ENCODE data around the gene WFDC1. TPM values are rescaled to one million over a fixed set of nuclear protein-coding genes. Genes with fewer than 3 reads are reported as not detected.

WFDC1 gene
- polyA plus RNA-seq, 4 donors = 1.6 to 5.4 (median 3.8) TPM

DNA sequence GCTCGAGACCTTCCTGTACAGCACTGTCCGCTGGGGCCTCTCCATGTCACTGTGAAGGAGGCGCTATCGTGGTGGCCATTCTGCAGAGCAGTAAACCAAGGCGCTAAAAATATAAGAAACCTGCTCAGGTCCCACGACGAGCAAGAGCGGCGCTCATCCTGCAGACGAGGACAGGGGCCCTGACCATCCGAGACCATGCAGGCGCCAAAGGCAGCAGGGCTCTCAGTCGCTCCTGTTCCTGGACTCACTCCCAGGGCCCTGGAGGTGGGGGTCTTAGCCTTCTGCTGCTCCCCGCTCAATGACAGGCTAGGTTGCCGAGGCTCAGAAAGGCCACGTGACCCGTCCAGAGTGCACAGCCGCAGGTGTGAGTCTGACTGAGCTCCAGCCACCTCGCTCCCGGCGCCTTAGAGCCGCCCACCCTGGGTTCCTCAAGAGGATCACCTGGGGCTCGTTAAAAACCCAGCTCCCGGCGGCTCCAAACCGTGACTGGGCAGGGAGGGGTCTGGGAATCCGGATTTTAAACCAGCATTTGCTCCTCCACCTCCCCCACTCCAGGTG is 73.2 kb downstream of the WFDC1 start:
- no peaks in the 10 kb centered on the region for H3K9me3 ChIP-seq (ENCODE audit: control insufficient read depth in 2 of 2, insufficient read depth in 1 of 2, low read depth in 1 of 2, low read length in 1 of 2)
- FAIRE-seq = no peak
- H3K4me3 ChIP-seq (ENCODE audit: low read depth in 1 of 3, low read length in 3 of 3) = peak overlapping the region in 2 of 3 donors; percentile 72 to 74
- peaks cover 0 to 17% (median 12%) of the 10 kb centered on the region in 3 donors for H3K27me3 ChIP-seq (ENCODE audit: control insufficient read depth in 3 of 3, insufficient read depth in 3 of 3, low read length in 3 of 3)
- H3K4me1 ChIP-seq (ENCODE audit: control insufficient read depth in 3 of 3, insufficient read depth in 2 of 3, low read depth in 1 of 3, low read length in 2 of 3) = peaks cover 0 to 20% (median 6%) of the 10 kb centered on the region in 3 donors
- peak overlapping the region; percentile 52 to 81 (median 77) for H3K27ac ChIP-seq (ENCODE audit: low read depth in 1 of 3, low read length in 2 of 3)
- H3K36me3 ChIP-seq (ENCODE audit: control insufficient read depth in 3 of 3, insufficient read depth in 2 of 3, low read depth in 1 of 3, low read length in 3 of 3) = no peaks in the 10 kb centered on the region
- peak in 1 of 2 donors; percentile 75 for DNase-seq
- 7 to 23% (median 14%) methylated on average over 27 of the region's 27 CpGs for WGBS, 3 donors

DNA sequence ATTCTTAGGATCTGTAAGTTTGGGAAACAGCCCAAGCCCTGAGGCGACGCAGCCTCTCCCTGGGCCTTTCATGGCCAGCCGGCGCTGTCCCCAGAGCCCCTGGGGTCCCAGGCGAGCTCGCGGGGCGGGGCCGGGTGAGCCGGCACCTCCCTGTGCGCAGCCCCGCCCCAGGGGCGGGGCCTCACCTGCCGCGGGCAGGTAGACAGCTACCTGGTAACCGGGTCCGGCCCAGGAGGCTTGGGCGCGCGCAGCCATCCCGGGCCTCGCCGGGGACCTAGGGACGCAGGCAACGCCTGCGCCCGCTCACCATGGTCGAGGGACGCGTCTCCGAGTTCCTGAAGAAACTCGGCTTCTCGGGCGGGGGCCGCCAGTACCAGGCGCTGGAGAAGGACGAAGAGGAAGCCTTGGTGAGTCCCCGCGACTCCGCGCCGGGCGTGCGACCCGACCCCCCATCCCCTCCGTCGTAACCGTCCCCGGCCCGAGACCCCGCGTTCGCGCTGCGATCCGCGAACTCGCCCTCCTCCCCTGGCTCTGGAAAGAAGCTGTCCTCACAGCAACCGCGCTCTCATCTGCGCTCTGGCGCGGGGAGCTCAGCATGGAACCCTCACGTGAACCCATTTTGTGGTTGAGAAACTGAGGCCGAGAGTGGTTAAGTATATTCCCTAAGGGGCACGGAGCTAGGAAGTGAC is 73.8 kb downstream of the WFDC1 start, which contains the start of gene ATP2C2:
Gene ATP2C2, plus strand, starts transcription at position 231 of the 689 bp plus-strand sequence. Its CDS starts 78 bp downstream, at position 309.
- FAIRE-seq (no peak), DNase-seq (peak; percentile 88 to 91)
- Histone ChIP-seq H3K9me3 (ENCODE audit: control insufficient read depth in 2 of 2, insufficient read depth in 1 of 2, low read depth in 1 of 2, low read length in 1 of 2) (no peaks in the 10 kb centered on the region), H3K4me1 (ENCODE audit: control insufficient read depth in 3 of 3, insufficient read depth in 2 of 3, low read depth in 1 of 3, low read length in 2 of 3) (peaks cover 0 to 20% (median 6%) of the 10 kb centered on the region in 3 donors), H3K27me3 (ENCODE audit: control insufficient read depth in 3 of 3, insufficient read depth in 3 of 3, low read length in 3 of 3) (peaks cover 0 to 17% (median 12%) of the 10 kb centered on the region in 3 donors), H3K27ac (ENCODE audit: low read depth in 1 of 3, low read length in 2 of 3) (peak within 1 kb of the TSS; percentile 52 to 81 (median 77)), H3K36me3 (ENCODE audit: control insufficient read depth in 3 of 3, insufficient read depth in 2 of 3, low read depth in 1 of 3, low read length in 3 of 3) (no peaks in the 10 kb centered on the region), H3K4me3 (ENCODE audit: low read depth in 1 of 3, low read length in 3 of 3) (peak within 1 kb of the TSS; percentile 37 to 74 (median 72))
- 1 to 2% (median 1%) methylated on average over 37 to 66 of the region's 66 CpGs for WGBS, 3 donors

DNA sequence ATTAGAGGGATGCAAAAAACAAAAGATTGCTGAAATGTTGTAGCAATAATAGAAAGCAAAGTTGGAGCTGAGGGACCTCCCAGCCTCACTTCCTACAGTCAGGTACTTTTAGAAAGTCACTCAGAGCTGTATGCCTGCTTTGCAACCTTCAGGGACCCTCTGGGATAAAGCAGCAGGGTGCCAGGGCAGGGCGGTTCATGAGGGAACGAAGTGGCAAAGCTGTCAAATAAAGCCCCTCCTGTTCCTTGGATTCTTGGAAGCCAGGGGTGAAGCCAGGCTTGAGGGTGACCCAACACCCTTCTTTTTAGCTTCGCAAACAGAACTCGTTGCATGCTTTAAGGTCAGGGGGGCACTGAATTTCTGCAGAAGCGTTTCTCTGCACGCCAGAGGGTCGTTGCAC is 74.4 kb downstream of the WFDC1 start:
- Histone ChIP-seq H3K4me1 (ENCODE audit: control insufficient read depth in 3 of 3, insufficient read depth in 2 of 3, low read depth in 1 of 3, low read length in 2 of 3) (peaks cover 0 to 20% (median 6%) of the 10 kb centered on the region in 3 donors), H3K36me3 (ENCODE audit: control insufficient read depth in 3 of 3, insufficient read depth in 2 of 3, low read depth in 1 of 3, low read length in 3 of 3) (no peaks in the 10 kb centered on the region), H3K4me3 (ENCODE audit: low read depth in 1 of 3, low read length in 3 of 3) (peak overlapping the region in 2 of 3 donors; percentile 72 to 74), H3K9me3 (ENCODE audit: control insufficient read depth in 2 of 2, insufficient read depth in 1 of 2, low read depth in 1 of 2, low read length in 1 of 2) (no peaks in the 10 kb centered on the region), H3K27me3 (ENCODE audit: control insufficient read depth in 3 of 3, insufficient read depth in 3 of 3, low read length in 3 of 3) (peaks cover 0 to 17% (median 11%) of the 10 kb centered on the region in 3 donors), H3K27ac (ENCODE audit: low read depth in 1 of 3, low read length in 2 of 3) (peak overlapping the region in 2 of 3 donors; percentile 38 to 77)
- no peak for FAIRE-seq
- WGBS, 3 donors = 12 to 33% (median 26%) methylated on average over 7 of the region's 7 CpGs
- no peak for DNase-seq

DNA sequence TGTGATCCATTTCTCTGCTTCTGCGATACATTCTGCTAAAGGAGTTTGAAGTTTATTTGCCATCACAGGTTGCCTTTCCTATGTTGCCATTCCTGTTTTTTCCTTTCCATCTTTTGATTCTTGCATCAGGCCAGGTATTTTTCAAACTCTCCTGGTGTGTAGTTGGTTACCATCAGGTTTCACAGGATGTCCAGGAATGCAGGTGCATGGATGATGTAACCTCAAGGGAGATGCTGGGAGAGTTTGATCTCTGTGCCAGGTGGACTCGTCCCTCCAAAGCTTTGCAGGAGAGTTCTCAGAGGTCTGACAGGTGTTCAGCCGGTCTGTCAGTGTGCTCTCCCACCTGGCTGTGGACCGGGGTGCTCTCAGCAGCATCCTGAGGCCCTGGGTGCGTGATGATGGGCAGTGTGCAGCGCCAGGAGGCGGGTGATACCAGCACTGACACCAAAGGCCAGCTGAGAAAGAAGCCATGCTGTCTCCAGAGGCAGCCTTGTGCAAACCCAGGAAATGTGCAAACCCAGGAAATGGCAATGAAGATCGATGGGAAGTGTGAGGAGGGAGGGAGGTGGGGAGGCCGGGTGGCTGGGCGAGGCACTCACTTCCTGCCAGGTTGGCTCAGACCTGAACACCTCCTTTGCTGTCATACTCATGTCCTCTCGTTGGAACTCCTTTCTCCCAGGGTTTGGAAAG is 75.4 kb downstream of the WFDC1 start:
- Histone ChIP-seq H3K36me3 (ENCODE audit: control insufficient read depth in 3 of 3, insufficient read depth in 2 of 3, low read depth in 1 of 3, low read length in 3 of 3) (no peaks in the 10 kb centered on the region), H3K4me1 (ENCODE audit: control insufficient read depth in 3 of 3, insufficient read depth in 2 of 3, low read depth in 1 of 3, low read length in 2 of 3) (peaks cover 0 to 20% (median 6%) of the 10 kb centered on the region in 3 donors), H3K4me3 (ENCODE audit: low read depth in 1 of 3, low read length in 3 of 3) (no peak overlapping the region), H3K27me3 (ENCODE audit: control insufficient read depth in 3 of 3, insufficient read depth in 3 of 3, low read length in 3 of 3) (peaks cover 0 to 17% (median 9%) of the 10 kb centered on the region in 3 donors), H3K9me3 (ENCODE audit: control insufficient read depth in 2 of 2, insufficient read depth in 1 of 2, low read depth in 1 of 2, low read length in 1 of 2) (no peaks in the 10 kb centered on the region), H3K27ac (ENCODE audit: low read depth in 1 of 3, low read length in 2 of 3) (peak overlapping the region; percentile 38 to 71 (median 65))
- DNase-seq (peak; percentile 74 to 87), FAIRE-seq (no peak)
- WGBS, 3 donors = 16 to 40% (median 19%) methylated on average over 11 of the region's 11 CpGs

DNA sequence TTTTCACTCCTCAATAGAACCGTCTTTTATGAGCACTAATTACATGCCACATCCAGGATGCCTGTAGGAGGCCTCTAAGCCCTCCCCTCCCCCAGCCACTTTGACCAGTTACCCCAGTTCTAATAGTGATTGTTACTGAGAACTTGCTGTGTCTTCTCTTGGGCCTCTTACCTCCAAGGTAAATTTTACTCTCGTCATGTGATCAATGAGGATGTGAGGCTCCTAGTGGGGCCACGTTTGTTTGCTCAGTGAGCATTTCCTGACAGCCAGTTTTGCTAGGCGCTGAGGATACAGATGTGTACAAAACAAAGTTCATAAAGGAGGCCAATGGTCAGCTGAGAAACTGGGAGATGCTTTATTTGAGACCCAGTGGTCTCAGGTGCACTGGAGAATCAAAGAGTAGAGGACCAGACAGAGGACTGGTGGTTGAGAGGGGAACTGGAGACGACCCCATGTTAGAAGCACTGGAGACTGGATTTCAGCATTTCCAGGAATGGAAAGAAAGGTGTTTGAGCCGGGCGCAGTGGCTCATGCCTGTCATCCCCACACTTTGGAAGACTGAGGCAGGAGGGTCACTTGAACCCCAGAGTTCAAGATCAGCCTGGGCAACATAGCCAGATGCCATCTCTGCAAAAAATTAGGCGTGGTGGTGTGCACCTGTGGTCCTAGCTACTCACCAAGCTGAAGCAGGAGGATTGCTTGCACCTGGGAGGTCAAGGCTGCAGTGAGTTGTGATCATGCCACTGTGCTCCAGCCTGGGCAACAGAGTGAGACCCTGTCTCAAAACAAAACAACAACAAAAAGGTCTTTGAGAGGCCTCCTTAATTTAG is 76.3 kb downstream of the WFDC1 start:
- Histone ChIP-seq H3K36me3 (ENCODE audit: control insufficient read depth in 3 of 3, insufficient read depth in 2 of 3, low read depth in 1 of 3, low read length in 3 of 3) (no peaks in the 10 kb centered on the region), H3K4me3 (ENCODE audit: low read depth in 1 of 3, low read length in 3 of 3) (no peak overlapping the region), H3K27me3 (ENCODE audit: control insufficient read depth in 3 of 3, insufficient read depth in 3 of 3, low read length in 3 of 3) (peaks cover 0 to 17% (median 9%) of the 10 kb centered on the region in 3 donors), H3K4me1 (ENCODE audit: control insufficient read depth in 3 of 3, insufficient read depth in 2 of 3, low read depth in 1 of 3, low read length in 2 of 3) (peaks cover 0 to 20% (median 6%) of the 10 kb centered on the region in 3 donors), H3K27ac (ENCODE audit: low read depth in 1 of 3, low read length in 2 of 3) (peak overlapping the region; percentile 42 to 71 (median 65)), H3K9me3 (ENCODE audit: control insufficient read depth in 2 of 2, insufficient read depth in 1 of 2, low read depth in 1 of 2, low read length in 1 of 2) (no peaks in the 10 kb centered on the region)
- 27 to 52% (median 37%) methylated on average over 8 of the region's 8 CpGs for WGBS, 3 donors
- no peak for FAIRE-seq
- peak; percentile 59 to 82 for DNase-seq

DNA sequence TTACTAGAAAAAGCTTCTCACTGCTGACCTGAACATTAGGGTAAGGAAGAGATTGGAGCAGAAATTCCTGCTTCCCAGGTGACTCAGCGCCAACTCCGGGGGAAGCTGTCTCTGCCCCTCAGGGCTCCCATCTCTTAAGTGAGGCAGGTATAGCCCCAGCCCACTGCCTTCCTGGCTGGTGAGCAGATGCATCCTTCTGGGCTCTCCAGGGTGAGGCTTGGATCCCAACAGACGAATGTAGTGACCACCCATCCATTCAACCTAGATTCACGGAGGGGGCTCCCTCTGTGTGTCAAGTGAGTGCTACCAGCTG is 76.8 kb downstream of the WFDC1 start:
- DNase-seq (no peak), FAIRE-seq (no peak)
- peaks cover 0 to 20% (median 6%) of the 10 kb centered on the region in 3 donors for H3K4me1 ChIP-seq (ENCODE audit: control insufficient read depth in 3 of 3, insufficient read depth in 2 of 3, low read depth in 1 of 3, low read length in 2 of 3)
- no peaks in the 10 kb centered on the region for H3K9me3 ChIP-seq (ENCODE audit: control insufficient read depth in 2 of 2, insufficient read depth in 1 of 2, low read depth in 1 of 2, low read length in 1 of 2)
- no peaks in the 10 kb centered on the region for H3K36me3 ChIP-seq (ENCODE audit: control insufficient read depth in 3 of 3, insufficient read depth in 2 of 3, low read depth in 1 of 3, low read length in 3 of 3)
- 46 to 51% (median 46%) methylated on average over 4 of the region's 4 CpGs for WGBS, 3 donors
- no peak overlapping the region for H3K4me3 ChIP-seq (ENCODE audit: low read depth in 1 of 3, low read length in 3 of 3)
- no peak overlapping the region for H3K27ac ChIP-seq (ENCODE audit: low read depth in 1 of 3, low read length in 2 of 3)
- H3K27me3 ChIP-seq (ENCODE audit: control insufficient read depth in 3 of 3, insufficient read depth in 3 of 3, low read length in 3 of 3) = peaks cover 0 to 13% (median 9%) of the 10 kb centered on the region in 3 donors

DNA sequence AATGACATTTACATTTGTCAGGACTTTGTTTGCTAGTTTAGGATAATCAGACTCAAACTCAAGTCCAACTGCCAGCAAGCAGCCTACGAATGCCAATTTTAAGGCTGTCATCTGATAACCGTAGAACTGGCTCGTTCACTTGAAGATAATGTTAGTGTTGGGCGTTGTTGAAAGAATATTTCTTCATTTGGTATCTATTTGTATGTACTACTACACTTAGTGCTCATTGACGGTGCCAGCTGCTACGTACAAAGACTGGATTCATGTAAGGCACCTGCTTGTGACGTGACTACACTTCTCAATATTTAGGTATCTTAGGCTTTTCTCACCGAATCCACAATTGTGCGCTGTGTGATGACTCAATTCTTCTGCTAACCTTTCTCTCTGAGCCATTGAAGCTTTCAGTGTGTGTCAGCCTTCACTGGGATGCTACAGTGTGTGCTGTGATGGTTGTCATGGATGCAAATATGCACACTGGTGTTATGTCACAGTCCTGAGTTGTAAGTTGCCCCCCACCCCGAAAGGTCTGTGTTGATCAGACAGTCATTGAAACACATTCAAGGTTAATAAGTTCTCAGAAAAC is 79.3 kb downstream of the WFDC1 start:
- FAIRE-seq (no peak), DNase-seq (no peak)
- Histone ChIP-seq H3K27me3 (ENCODE audit: control insufficient read depth in 3 of 3, insufficient read depth in 3 of 3, low read length in 3 of 3) (peaks cover 0 to 4% (median 0%) of the 10 kb centered on the region in 3 donors), H3K4me1 (ENCODE audit: control insufficient read depth in 3 of 3, insufficient read depth in 2 of 3, low read depth in 1 of 3, low read length in 2 of 3) (peaks cover 0 to 17% (median 6%) of the 10 kb centered on the region in 3 donors), H3K4me3 (ENCODE audit: low read depth in 1 of 3, low read length in 3 of 3) (no peak overlapping the region), H3K9me3 (ENCODE audit: control insufficient read depth in 2 of 2, insufficient read depth in 1 of 2, low read depth in 1 of 2, low read length in 1 of 2) (no peaks in the 10 kb centered on the region), H3K36me3 (ENCODE audit: control insufficient read depth in 3 of 3, insufficient read depth in 2 of 3, low read depth in 1 of 3, low read length in 3 of 3) (no peaks in the 10 kb centered on the region), H3K27ac (ENCODE audit: low read depth in 1 of 3, low read length in 2 of 3) (no peak overlapping the region)
- 31 to 56% (median 42%) methylated on average over 10 of the region's 10 CpGs for WGBS, 3 donors
